ENCODE results near the gene NCK2. TPM values are rescaled to one million over a fixed set of nuclear protein-coding genes. Genes with fewer than 3 reads are reported as not detected.

The NCK2 gene
- total RNA-seq, 1 experiment from 2014 or later = 45.4 TPM

GRCh38 chr2:105809723-105810122 is 65.0 kb downstream of the NCK2 start:
- H3K4me1 ChIP-seq (ENCODE audit: insufficient read depth, low read length) = no peaks in the 10 kb centered on the region
- intact Hi-C loops (cut with micrococcal nuclease) = no loop called here
- no peaks in the 10 kb centered on the region for H3K9me2 ChIP-seq (replicated peaks; ENCODE audit: low read length)
- H4K20me1 ChIP-seq (ENCODE audit: low read length) = no peaks in the 10 kb centered on the region; the same call in 1 of the 2 replicates
- no peaks in the 10 kb centered on the region for H3K36me3 ChIP-seq (ENCODE audit: low read depth, low read length)
- TF ChIP-seq CTCF (conservative IDR thresholded peaks at IDR 0.05; ENCODE audit: low read depth, low read length) (no peak), EZH2 (IDR thresholded peaks at IDR 0.05; ENCODE audit: low read length, unreplicated experiment) (no peak), EZH2phosphoT487 (IDR thresholded peaks at IDR 0.05; ENCODE audit: borderline replicate concordance, low read length) (no peak)
- ChIA-PET POLR2A (ENCODE audit: unreplicated experiment) (no interaction called here), CTCF (no interaction called here)
- H3K4me2 ChIP-seq (ENCODE audit: low read length) = no peak overlapping the region
- H2AFZ ChIP-seq (ENCODE audit: low read length) = no peak overlapping the region
- no peak overlapping the region for H3K9ac ChIP-seq (ENCODE audit: low read length)
- no peaks in the 10 kb centered on the region for H3K27me3 ChIP-seq (ENCODE audit: low read length)
- no peak overlapping the region for H3K4me3 ChIP-seq (ENCODE audit: low read length)
- H3K27ac ChIP-seq (ENCODE audit: low read length) = no peak overlapping the region
- H3K79me2 ChIP-seq (ENCODE audit: low read length) = peaks cover 26% of the 10 kb centered on the region
- no TSS peak for BruUV-seq (replicated peaks)
- no peak for ATAC-seq
- DNase-seq = no peak
- no peaks in the 10 kb centered on the region for H3K9me3 ChIP-seq (ENCODE audit: low read length)
- H3F3A ChIP-seq (ENCODE audit: low read length, unreplicated experiment) = no peaks in the 10 kb centered on the region

GRCh38 chr2:105812180-105813044 is 67.7 kb downstream of the NCK2 start:
- intact Hi-C loops (cut with micrococcal nuclease) = no loop called here
- H3K4me2 ChIP-seq (ENCODE audit: low read length) = no peak overlapping the region
- POLR2A ChIA-PET (ENCODE audit: unreplicated experiment) = no interaction called here

More at GRCh38 chr2:105812180-105813044, 67.7 kb downstream of the NCK2 start:
- Histone ChIP-seq H3K9me2 (replicated peaks; ENCODE audit: low read length) (no peaks in the 10 kb centered on the region), H3K4me1 (ENCODE audit: insufficient read depth, low read length) (no peaks in the 10 kb centered on the region), H3K9ac (ENCODE audit: low read length) (no peak overlapping the region), H2AFZ (ENCODE audit: low read length) (no peak overlapping the region), H3K79me2 (ENCODE audit: low read length) (peaks cover 17% of the 10 kb centered on the region; the same call in 1 of the 2 replicates), H3K27ac (ENCODE audit: low read length) (no peak overlapping the region), H3K9me3 (ENCODE audit: low read length) (no peaks in the 10 kb centered on the region), H3K4me3 (ENCODE audit: low read length) (no peak overlapping the region), H4K20me1 (ENCODE audit: low read length) (no peaks in the 10 kb centered on the region), H3F3A (ENCODE audit: low read length, unreplicated experiment) (no peaks in the 10 kb centered on the region), H3K27me3 (ENCODE audit: low read length) (no peaks in the 10 kb centered on the region), H3K36me3 (ENCODE audit: low read depth, low read length) (peaks cover 4% of the 10 kb centered on the region; the same call in 1 of the 2 replicates)
- CTCF ChIA-PET = no interaction called here
- no TSS peak for BruUV-seq (replicated peaks)
- ATAC-seq (no peak), DNase-seq (no peak)
- TF ChIP-seq EZH2 (IDR thresholded peaks at IDR 0.05; ENCODE audit: low read length, unreplicated experiment) (no peak), EZH2phosphoT487 (IDR thresholded peaks at IDR 0.05; ENCODE audit: borderline replicate concordance, low read length) (no peak), CTCF (conservative IDR thresholded peaks at IDR 0.05; ENCODE audit: low read depth, low read length) (no peak)
